IPS-NIHi11 (cell line): ENCODE results near the gene SCAP.

Experiments
- DNase-seq: peaks from one replicate; pipeline ENCODE4 v3.0.0; 2012; ENCODE audit warnings: mixed read lengths, low spot score

Gene SCAP

DNA sequence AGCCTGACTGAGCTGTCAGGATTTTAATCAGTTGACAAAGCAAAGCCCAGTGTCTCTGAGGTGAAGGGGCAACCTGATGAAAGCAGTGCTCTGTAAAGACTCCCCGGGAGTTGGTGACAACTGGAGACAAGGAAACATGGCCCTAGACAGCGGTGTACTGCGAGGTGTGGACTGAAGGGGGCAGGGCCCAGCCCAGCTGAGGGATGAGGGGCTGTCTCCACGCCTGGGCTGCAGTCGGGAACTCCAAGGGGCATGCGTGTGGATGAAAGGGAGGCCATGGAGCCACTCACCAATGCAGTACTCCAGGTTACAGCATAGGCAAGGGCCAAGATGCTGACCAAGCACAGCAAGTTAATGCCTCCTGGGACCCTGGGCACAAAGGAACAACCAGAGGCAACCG lies 45.1 kb downstream of the SCAP start:
- DNase-seq: no peak

- no peak for DNase-seq
Observed at GRCh38 chr3:47429476-47430270, 46.1 kb downstream of the SCAP start.

- DNase-seq: no peak
Observed at GRCh38 chr3:47428662-47429061, 47.1 kb downstream of the SCAP start.

DNA sequence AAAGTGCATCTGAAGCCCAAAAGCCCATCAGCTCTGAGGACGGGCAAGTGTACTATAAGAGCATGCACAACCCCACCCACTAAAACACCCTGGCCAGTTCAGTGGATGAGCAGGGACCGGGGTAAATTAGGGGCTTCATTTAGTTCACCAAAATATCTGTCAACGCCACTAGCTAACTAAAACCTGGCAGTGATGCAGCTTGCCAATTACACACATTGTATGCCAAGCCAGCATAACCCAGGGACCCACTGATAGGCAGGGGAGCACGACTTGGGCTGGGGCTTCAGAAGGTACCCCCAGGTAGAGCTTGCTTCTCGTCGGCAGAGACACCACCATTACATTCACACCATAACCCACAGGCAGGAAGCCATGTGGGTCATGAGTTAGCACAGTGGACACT lies 47.9 kb downstream of the SCAP start:
- DNase-seq: no peak

GRCh38 chr3:47425959-47426358 lies 49.8 kb downstream of the SCAP start:
- peak; percentile 4 for DNase-seq

- peak; percentile 13 for DNase-seq
Observed at GRCh38 chr3:47425383-47425778, 50.4 kb downstream of the SCAP start.

DNA sequence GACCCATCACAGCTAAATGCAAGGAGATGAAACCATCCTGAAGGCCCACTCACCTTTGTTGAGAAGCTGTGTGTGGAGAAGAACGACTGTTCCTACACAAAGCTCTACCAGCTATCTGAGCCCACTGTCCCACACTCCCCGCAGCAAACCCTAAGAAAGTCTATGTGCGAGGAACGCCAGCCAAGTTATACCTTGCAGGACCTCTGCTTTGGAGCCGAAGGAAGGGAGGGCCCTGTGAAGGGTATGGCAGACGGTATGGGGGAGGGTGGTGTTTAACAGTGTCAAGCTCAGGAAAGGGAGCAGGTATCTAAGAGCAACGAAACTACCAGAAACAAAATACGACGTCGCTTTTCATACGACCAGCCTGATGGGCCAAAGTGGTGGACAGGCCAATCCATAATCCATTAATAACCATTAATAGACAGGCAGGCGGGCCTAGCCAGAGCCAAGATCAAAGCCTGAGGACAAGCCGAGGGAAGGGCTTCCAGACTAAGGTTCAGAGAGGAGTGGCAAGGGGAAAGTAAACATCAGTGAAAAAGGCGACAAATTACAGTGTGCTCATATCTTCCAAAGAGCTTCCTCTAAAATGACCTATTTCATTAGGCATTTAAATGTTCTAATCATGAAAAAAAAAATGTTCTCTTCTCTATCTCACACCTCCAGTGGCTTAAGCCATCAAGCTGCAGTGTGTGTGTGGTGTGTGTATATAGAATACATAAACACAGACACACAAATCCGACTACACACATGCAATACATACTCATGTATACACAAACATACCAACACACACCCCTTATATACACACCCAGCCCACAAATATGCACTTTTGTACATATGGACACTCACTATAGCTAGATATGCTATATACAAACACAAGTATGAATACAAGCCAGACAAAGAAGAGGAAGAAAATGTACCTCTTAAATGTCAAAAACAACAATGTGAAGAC lies 51.0 kb downstream of the SCAP start:
- DNase-seq: peak; percentile 4

GRCh38 chr3:47423548-47424145 lies 52.1 kb downstream of the SCAP start:
- peak; percentile 3 for DNase-seq

GRCh38 chr3:47422743-47423142 lies 53.0 kb downstream of the SCAP start:
- DNase-seq: peak; percentile 4

DNA sequence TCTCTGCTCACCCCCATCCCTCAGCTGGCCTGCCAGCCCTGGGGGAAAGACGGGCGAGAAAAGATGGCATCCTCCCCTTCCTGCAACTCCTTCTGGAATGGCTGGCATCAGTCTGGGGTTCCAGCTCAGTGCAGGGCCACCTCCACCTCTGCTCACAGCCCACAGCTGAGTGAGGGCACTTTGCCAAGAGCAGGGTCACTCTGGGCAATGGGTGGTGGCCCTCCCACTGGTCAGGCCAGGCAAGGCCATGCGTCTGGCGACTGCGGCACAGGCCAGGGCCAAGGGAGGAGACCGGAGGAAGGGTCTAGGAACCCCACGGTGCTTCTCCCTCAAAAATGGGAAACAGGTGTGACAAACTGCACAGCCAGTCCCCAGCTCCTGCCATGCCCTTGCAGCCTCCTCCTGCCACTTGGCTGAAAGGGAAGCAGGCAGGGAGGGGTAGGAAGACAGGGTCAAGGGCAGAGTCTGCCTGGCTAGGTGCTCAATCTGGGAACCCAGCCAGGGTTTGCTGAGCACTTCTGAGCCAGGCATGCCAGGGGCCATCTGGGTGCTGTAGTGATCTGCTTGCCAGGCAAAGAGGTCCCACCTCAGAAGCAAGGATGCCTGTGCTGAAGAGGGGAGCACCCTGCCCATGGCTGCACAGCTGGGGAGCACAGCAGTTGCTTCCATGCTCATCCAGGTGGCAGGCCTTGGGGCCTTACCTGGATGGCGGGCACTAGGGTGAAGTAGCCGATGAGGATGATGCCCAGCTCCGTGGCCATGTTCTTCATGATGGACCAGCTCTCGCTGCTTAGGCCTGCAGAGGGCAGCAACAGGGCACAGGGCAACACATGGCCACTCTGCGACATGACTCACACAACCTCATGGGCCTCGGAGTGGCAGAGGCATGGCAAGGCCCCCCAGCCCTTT lies 53.7 kb downstream of the SCAP start:
- DNase-seq: peak; percentile 58

DNA sequence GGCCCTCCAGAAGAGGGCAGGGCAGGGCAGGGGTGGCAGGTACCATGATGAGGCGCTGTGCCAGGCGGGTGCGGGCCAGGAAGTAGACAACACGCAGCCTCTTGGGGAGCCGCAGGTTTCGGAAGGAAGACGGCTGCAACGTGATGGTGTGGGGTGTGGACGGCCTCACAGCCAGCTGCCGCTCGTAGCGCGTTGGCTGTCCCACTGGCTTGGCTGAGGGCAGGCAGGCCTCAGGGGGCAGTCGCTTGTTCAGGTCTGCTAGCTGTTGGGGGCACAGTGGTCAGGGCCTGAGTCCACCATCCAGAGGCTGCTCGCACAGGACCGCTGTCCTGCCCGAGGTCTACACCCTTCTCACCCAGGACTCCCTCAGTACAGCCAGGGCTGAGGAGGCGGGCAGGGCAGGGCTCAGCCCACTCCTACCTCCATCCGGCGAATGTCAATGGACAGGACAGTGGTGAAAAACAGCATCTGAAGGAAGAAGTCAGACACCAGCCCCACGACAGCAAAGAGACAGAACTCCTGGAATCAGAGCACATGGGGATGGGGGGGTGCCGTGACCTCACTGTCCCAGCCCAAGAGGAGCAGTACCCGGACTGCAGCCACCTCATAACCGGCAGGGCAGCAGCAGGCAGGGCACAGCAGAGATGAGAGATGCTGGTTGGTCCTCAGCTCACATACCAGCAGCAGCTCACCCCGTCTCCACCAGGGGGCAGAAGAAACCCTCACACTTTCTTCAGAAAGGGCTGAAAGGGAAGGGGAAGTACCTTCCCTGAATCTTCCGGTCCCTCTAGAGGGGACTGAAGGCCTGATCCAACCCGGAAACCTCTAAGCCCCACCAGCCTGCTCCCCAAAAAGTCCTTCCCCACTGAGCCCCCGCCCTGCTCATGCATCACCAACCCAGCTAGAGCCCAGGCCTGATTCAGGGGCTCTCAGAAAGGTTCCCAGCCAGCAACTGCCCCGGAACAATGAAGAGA lies 54.9 kb downstream of the SCAP start:
- peak; percentile 94 for DNase-seq

DNA sequence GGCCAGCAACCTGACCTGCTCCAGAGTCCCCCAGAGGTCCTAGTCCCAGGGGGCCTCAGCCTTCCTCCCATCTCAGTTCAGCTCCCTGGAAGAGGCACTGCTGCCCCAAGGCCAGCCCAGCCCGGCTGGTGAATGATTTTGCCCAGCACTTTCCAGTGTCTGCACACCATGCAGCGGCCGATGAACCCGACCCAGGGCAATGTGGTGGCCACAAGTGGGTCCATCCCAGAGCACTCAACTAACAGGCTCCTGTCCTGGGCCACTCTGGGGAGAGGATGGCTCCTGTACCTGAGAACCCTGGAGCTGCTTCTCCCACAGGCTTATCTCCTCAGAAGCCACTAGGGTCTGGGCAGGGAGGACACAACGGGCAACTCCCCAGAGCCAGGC lies 55.7 kb downstream of the SCAP start:
- no peak for DNase-seq

DNA sequence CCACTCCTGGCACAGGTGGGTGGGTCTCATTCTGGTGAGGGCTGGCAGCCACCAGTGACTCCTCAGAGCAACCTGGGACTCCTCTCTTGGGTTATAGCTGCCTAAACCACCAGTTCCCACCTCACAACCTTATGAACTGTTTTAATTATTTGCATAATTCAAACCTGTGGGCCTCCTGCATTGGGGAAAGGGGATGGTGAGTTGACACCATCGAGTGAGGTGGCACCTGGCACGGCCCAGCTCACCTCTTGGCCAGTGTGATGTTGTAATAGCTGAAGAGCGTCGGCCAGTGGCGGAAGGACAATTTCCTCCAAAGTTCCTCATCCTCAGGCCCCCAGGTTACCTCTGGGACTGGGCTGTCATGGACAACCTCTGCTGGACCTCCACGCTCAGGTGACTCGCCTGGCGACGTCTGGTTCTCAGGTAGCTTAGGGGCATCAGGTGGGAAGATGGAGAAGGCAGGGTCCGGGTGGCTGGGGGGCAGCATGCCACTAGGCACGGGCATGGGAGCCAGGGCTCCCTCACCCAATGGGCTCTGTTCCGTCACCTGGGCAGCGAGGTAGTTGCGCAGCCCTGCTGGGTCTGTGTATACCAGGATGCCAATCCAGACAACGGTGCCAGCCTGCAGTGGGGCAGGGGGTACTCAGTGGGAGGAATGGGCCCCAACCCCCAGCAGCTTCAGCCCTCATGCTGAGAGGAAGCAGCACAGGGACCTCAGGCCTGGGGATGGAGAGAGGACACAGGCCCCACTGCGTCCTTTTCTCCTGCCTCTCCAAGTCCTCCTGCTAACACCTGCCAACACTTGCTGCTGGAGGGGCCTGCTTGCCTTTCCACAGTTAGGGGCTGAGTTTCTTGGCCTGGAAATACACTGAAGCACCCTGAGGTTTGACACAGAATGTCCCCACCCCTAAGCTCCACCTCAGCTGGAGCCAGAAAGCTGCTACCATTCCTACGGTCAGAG lies 56.4 kb downstream of the SCAP start:
- DNase-seq: peak; percentile 5

DNA sequence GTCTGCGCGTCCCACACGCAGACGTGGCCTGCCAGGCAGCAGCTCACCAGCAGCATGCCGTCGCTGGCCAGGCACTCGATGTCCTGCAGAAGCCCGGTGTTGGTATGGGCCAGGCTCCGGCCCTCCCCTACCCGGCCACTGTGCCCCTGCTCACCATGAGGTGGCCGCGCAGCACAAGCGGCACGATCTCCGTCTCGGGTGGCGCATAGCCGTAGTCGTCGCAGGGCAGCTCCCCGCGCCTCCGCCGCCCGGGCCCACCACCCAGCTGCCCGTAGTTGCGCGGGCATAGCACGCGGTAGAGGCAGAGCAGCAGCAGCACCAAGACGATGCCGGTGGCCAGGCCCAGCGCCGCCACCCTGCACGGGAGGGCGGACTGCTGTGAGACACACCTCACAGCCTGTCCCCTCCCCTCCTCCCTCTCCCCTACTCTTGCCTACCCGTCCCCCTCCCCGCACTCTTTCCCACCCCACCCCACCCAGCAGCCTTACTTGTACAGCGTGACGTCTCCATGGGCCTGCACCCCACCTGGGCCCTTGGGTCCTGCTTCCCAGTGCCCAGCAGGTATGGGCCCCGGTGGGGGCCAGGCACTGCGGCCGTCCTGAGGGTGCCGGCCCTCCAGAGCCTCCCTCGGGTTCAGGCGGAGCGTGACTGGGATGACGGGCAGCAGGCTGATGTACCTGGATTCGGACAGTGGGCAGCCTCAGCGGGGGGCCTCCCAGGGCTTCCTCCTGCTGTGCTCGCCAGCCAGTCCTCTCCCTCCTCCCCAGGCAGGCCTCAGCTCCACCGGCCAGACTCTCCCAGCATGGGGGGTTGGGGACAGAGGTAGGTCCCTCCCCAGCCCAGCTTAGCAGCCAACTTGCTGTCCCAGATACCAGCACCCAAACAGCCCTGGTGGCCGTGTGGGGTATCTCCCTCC lies 57.3 kb downstream of the SCAP start:
- DNase-seq: peak; percentile 50

DNA sequence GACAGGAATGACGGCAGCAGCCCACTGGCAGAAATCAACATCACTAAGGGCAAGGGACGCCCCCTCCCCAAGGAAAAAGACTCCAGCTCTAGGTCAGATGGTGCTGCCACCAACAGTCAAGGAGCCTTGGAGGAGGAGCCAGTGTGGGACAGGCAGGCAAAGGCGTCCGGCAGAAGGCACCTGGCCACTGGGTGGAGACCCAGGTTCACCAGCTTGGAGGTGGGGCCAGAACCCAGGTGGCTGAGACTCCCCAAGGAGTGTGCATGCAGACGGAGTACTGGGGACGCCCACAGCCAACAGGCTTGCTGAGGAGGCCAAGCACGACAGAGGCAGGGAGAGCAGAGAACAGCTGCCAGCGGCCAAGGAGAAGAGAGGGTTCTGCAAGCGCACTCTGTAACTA lies 59.7 kb downstream of the SCAP start:
- peak; percentile 76 for DNase-seq

- DNase-seq: no peak
Observed at GRCh38 chr3:47414666-47415587, 60.8 kb downstream of the SCAP start.

- no peak for DNase-seq
Observed at GRCh38 chr3:47414161-47414564, 61.6 kb downstream of the SCAP start.
